Ovary (tissue), 9 donors: ENCODE data around the gene ST6GALNAC3. TPM values are rescaled to one million over a fixed set of nuclear protein-coding genes. Genes with fewer than 3 reads are reported as not detected.

Experiments used
- DNase-seq, 5 donors: peaks; one replicate each; pipeline ENCODE4 v3.0.0-alpha.2; 2019 to 2020
- H3K27ac ChIP-seq, 2 donors: fragments of 200-600 bp; one replicate each; pipeline versions ENCODE4 v1.5.1 to v1.8.0; 2019 to 2022
- H3K27me3 ChIP-seq: fragments of 200-600 bp; one replicate; pipeline ENCODE4 v1.8.0; 2022
- H3K36me3 ChIP-seq: fragments of 200-600 bp; sonication (generic); one replicate; pipeline ENCODE4 v1.5.1; 2019
- H3K4me1 ChIP-seq: one replicate; pipeline ENCODE4 v1.8.1; 2013; ENCODE audit warnings: mild to moderate bottlenecking, moderate library complexity; ENCODE audit not compliant: insufficient read depth
- H3K4me3 ChIP-seq: fragments of 200-600 bp; sonication (generic); one replicate; pipeline ENCODE4 v1.5.1; 2017
- H3K9me3 ChIP-seq, 2 donors: fragments of 200-600 bp in 1 of 2; sonication (generic) in 1 of 2; one replicate each; pipeline versions ENCODE4 v1.5.1 to v1.8.1; 2013 to 2019; ENCODE audit warnings: mild to moderate bottlenecking in 1 of 2, moderate library complexity in 1 of 2
- EP300 ChIP-seq: sonication (generic); formaldehyde crosslinking; IDR thresholded peaks from one replicate; pipeline ENCODE4 v1.6.1; 2017; ENCODE audit warnings: antibody characterized with exemption
- POLR2A ChIP-seq: fragments of 450-650 bp; IDR thresholded peaks from one replicate; pipeline ENCODE4 v1.6.1; 2017; ENCODE audit warnings: antibody characterized with exemption, mild to moderate bottlenecking, moderate library complexity
- WGBS, 3 donors: extraction: QIAGEN DNeasy Blood & Tissue Kit in 1 of 3; methylation state at CpG; one replicate each; pipeline versions ENCODE4 v1.1.5 to v1.1.7; 2013 to 2017; 5-methylcytosine and 5-hydroxymethylcytosine counted together
- intact Hi-C, 4 donors: fragments of 100-400 bp; cut with DNase I; formaldehyde crosslinking; loops; one replicate each; pipeline versions ENCODE4 v1.11.0 to v1.15.1; 2022 to 2023
- polyA plus RNA-seq, 2 donors: library from polyadenylated mRNA; stranded (reverse); fragments of 200-250 nt in 1 of 2; fragments of 350-450 nt in 1 of 2; fragmentation: Illumina TruSeq in 1 of 2; extraction: RNeasy Lipid Tissue Mini Kit (QIAGEN cat#74804) in 1 of 2; gene quantifications; one replicate each; pipeline ENCODE4 v1.2.3, GENCODE V29; 2013 to 2014
- total RNA-seq, 7 donors: library from RNA; depleted of rRNA in 2 of 7; stranded (reverse); fragments of >200 nt in 2 of 7; fragmentation: NEBNext Ultra II Directional in 3 of 7; extraction: Animal tissue kit (Norgen Biotek cat#: 25700) in 3 of 7; gene quantifications; one replicate each; pipeline versions ENCODE4 v1.1.0 to v1.2.4, GENCODE V29; 2016 to 2023
- TF ChIP-seq, protein P1 (sequence below), 3 donors: fragments of 450-650 bp in 2 of 3; fragments of 200-600 bp in 1 of 3; IDR thresholded peaks; one replicate each; pipeline versions ENCODE4 v1.5.1 to v1.8.0; 2016 to 2022; ENCODE audit warnings: antibody characterized with exemption in 3 of 3, mild to moderate bottlenecking in 1 of 3
- donor health status: DM: no; HTN: no; CAD: no; lungs with moderate emphysema.
- donor health status: DM: no; HTN: no; CAD: no.
- donor health status: Bipolar disorder and iron deficiency.
- donor health status: DM: yes; HTN: yes; CAD: no.
- donor health status: DM: no; HTN: no; CAD: no.
- donor health status: DM: yes; HTN: yes; CAD: no.

The ST6GALNAC3 gene
- total and polyA plus RNA-seq, 9 donors: 1.9 to 6.7 (median 4.0) TPM

DNA sequence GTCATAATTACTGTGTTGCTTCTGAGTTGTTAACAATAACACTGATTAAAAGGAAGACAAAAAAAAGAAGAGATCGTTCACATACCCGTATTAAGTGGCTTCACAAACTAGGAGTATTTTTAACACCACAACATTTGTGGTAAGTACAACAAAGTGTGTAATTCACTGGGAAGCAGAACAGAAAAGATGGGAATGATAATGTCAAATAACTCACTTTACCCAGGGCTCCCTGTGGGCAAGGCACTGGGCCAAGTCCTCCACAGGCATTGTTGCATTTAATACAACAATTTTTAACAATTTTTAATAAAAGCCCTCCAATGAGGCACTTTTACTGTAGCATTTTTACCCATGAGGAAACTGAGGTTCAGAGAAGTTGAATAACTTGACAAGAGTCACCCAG, 407.7 kb downstream of the ST6GALNAC3 start:
- H3K36me3 ChIP-seq: no peaks in the 10 kb centered on the region
- intact Hi-C loops: no loop called here
- H3K9me3 ChIP-seq: no peaks in the 10 kb centered on the region
- no peaks in the 10 kb centered on the region for H3K4me1 ChIP-seq
- TF ChIP-seq, protein P1, sequence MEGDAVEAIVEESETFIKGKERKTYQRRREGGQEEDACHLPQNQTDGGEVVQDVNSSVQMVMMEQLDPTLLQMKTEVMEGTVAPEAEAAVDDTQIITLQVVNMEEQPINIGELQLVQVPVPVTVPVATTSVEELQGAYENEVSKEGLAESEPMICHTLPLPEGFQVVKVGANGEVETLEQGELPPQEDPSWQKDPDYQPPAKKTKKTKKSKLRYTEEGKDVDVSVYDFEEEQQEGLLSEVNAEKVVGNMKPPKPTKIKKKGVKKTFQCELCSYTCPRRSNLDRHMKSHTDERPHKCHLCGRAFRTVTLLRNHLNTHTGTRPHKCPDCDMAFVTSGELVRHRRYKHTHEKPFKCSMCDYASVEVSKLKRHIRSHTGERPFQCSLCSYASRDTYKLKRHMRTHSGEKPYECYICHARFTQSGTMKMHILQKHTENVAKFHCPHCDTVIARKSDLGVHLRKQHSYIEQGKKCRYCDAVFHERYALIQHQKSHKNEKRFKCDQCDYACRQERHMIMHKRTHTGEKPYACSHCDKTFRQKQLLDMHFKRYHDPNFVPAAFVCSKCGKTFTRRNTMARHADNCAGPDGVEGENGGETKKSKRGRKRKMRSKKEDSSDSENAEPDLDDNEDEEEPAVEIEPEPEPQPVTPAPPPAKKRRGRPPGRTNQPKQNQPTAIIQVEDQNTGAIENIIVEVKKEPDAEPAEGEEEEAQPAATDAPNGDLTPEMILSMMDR (IDR thresholded peaks at IDR 0.05): no peak
- TF ChIP-seq POLR2A (no peak), EP300 (no peak)
- no peak overlapping the region for H3K4me3 ChIP-seq
- 6 to 32% (median 7%) methylated on average over 2 of the region's 2 CpGs for WGBS, 3 donors
- DNase-seq: no peak
- no peaks in the 10 kb centered on the region for H3K27me3 ChIP-seq
- H3K27ac ChIP-seq: no peak overlapping the region

DNA sequence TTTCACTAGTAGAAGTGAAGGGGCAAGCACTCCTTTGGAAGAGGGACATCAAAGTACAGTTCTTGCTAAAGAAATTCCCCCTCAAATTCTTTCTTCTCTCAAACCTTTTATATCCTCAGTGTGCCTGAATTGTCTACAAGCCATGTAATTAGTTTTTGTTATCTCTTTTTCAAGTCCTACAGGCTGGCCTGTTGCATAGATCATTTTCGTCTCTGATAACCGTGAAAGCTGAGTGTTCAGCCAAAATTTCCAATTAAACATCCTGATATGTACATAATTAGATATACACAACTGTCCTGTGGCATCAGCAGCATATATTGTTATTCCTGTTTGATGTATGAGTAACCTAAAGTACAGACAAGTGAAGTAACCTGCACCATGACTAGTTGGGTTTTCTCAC, 417.2 kb downstream of the ST6GALNAC3 start:
- no peak for DNase-seq
- Histone ChIP-seq H3K27ac (no peak overlapping the region), H3K9me3 (no peaks in the 10 kb centered on the region), H3K4me1 (peaks cover under 1% of the 10 kb centered on the region), H3K27me3 (no peaks in the 10 kb centered on the region), H3K4me3 (no peak overlapping the region), H3K36me3 (no peaks in the 10 kb centered on the region)
- 72 to 78% (median 74%) methylated on average over 2 of the region's 2 CpGs for WGBS, 3 donors
- intact Hi-C loops: no loop called here
- TF ChIP-seq POLR2A (no peak), EP300 (no peak)
- TF ChIP-seq, protein P1 (IDR thresholded peaks at IDR 0.05): no peak

DNA sequence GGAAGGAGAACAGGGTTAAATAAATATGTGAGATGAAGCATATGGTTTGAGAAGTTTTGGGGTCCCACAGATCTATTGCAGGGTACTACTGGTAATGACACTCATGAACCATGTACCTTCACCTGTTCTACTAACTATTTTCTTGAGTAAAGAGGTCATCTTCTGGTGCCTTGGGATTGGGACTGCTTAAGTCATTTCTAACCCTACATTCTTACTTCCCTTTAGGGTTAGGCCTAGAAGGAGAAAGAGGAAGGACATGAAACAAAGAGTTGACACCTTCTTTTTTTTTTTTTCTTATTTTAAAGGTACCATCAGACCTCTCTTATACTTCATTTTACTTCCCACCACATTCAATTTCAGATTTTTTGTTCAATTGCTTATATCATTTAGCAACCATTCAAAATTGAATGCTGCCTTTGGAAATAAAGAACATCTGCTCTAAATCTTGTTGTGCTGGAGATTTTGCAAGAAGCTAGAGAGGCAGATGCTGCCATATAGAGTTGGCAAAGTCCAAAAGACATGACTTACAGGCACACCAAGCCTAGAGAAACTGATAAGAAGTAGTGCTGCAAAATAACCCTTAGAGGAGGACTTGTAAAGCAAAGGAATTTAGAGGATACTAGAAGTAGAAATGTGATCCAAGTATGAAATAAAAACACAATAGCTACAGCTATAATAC, 418.3 kb downstream of the ST6GALNAC3 start:
- Histone ChIP-seq H3K36me3 (no peaks in the 10 kb centered on the region), H3K4me3 (no peak overlapping the region), H3K27me3 (no peaks in the 10 kb centered on the region), H3K4me1 (peaks cover 1% of the 10 kb centered on the region), H3K9me3 (no peaks in the 10 kb centered on the region), H3K27ac (no peak overlapping the region)
- TF ChIP-seq POLR2A (no peak), EP300 (no peak)
- TF ChIP-seq, protein P1 (IDR thresholded peaks at IDR 0.05): no peak
- intact Hi-C loops: no loop called here
- DNase-seq: no peak

DNA sequence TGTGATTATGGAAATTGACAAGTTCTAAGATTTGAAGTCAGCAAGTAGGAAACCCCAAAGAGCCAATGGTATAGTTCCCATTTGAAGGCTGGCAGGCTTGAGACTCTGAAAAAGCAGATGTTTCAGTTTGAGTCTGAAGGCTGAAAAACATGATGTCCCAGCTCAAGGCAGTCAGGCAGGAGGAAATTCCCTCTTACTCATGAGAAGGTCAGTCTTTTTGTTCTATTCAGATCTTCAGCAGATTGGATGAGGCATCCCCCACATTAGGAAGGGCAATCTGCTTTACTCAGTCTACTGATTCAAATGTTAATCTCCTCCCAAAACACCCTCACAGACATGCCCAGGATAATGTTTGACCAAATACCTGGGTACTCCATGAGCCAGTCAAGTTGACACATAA, 420.3 kb downstream of the ST6GALNAC3 start:
- Histone ChIP-seq H3K4me3 (no peak overlapping the region), H3K9me3 (no peaks in the 10 kb centered on the region), H3K27ac (no peak overlapping the region), H3K36me3 (no peaks in the 10 kb centered on the region), H3K27me3 (peaks cover 2% of the 10 kb centered on the region), H3K4me1 (peaks cover 1% of the 10 kb centered on the region)
- TF ChIP-seq EP300 (no peak), POLR2A (no peak)
- TF ChIP-seq, protein P1 (IDR thresholded peaks at IDR 0.05): no peak
- DNase-seq: no peak
- intact Hi-C loops: no loop called here
